Fibroblast of skin of left biceps (primary cell): ENCODE measurements around the gene CHST3.
"Not testable (repeated sequence)": the region's sequence is repeated elsewhere in the genome, so short reads cannot be mapped to it uniquely, and the experiment has no call there.

Source experiments
- DNase-seq, 2 experiments: peaks; one replicate each; pipeline ENCODE4 v3.0.0-alpha.2; 2013; ENCODE audit warnings: low read depth in 2 of 2

The CHST3 gene, protein sequence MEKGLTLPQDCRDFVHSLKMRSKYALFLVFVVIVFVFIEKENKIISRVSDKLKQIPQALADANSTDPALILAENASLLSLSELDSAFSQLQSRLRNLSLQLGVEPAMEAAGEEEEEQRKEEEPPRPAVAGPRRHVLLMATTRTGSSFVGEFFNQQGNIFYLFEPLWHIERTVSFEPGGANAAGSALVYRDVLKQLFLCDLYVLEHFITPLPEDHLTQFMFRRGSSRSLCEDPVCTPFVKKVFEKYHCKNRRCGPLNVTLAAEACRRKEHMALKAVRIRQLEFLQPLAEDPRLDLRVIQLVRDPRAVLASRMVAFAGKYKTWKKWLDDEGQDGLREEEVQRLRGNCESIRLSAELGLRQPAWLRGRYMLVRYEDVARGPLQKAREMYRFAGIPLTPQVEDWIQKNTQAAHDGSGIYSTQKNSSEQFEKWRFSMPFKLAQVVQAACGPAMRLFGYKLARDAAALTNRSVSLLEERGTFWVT

DNA sequence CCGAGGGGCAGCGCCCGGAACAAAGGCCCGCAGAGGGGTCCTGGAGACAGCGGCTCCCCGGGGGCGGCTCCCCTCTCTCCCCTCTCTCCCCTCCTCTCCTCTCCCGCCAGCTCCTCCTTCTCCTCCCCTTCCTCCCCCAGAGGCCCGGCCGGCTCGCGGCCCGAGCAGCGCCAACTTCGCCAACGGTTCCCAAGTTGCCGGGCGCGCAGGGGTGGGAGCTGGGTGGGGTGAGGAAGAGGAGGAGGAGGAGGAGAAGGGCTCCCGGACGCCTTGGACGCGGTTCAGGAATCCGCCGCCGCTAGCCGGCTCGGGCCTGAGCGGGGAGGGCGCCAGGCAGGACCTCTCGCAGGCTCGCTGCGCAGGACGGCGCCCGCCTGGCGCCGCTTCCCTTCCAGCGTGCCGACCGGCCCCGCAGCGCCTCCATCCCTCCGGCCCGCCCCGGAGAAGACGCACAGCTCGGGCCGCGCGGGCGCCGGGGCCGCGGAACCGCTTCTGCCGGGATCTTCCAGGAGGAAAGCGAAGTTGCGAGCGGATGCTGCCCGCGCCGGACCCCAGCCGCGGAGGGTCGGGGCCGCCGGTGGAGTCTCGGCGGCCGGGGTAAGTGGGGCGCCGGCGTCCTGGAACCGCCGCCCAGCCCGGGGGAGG lies at the start of gene CHST3:
Gene CHST3, plus strand, starts transcription at position 298 of the 645 bp plus-strand sequence. CDS start 41,448 bp downstream, outside the sequence.
- peak in 1 of 2 experiments; percentile 24 for DNase-seq

DNA sequence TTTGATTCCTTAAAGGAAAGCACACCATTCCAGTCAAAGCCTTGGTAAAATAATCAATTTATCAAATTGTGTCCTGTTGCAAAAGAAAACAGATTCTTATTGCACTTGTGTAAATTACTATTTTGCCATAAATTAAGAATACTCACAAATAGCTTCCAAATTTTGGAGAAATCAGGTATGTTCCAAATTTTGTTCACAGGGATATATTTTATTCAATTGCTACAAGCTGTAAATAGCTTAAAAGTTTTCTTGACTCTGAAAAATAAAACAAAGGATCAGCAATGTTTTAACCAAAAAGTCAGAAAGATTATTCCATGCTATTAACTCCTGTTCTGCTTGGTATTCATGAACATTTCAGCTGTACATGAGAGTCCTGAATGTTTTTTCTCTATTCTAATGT lies 47.4 kb upstream of the CHST3 start:
- DNase-seq = no peak

DNA sequence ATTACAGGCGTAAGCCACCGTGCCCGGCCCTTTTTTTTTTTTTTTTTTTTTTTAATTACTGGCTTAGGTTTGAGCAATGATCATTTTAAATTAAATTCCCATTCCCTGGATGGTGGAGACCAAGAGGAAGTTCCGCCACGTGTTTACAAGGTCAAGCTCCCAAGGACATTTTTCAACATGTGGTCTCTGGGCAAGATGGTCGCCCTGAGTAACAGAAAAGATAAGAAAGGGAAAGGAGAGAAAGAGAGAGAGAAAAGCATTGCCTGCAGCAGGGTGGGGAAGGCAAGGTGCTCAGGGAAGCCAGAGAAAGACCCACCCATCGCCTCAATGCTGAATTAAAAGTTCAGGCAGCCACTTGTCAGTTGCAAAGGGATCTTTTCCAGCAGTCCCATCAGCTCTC lies 45.2 kb upstream of the CHST3 start:
- DNase-seq = no peak

DNA sequence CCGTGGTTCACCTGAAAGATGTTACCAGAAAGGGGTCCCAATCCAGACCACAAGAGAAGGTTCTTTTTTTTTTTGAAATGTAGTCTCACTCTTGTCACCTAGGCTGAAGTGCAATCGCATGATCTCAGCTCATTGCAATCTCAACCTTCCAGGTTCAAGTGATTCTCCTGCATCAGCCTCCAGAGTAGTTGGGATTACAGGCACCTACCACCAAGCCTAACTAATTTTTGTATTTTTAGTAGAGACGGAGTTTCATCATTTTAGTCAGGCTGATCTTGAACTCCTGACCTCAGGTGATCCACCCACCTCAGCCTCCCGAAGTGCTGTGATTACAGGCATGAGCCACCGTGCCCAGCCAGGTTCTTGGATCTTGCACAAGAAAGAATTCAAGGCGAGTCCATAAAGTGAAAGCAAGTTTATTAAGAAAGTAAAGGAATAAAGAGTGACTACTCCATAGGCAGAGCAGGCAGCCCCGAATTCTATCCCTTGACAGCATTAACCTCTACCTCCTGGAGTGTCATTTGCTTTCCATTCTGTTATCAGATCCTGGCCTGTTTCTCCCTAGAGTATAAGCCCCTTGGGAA lies 44.1 kb upstream of the CHST3 start:
- DNase-seq = not testable (repeated sequence)

DNA sequence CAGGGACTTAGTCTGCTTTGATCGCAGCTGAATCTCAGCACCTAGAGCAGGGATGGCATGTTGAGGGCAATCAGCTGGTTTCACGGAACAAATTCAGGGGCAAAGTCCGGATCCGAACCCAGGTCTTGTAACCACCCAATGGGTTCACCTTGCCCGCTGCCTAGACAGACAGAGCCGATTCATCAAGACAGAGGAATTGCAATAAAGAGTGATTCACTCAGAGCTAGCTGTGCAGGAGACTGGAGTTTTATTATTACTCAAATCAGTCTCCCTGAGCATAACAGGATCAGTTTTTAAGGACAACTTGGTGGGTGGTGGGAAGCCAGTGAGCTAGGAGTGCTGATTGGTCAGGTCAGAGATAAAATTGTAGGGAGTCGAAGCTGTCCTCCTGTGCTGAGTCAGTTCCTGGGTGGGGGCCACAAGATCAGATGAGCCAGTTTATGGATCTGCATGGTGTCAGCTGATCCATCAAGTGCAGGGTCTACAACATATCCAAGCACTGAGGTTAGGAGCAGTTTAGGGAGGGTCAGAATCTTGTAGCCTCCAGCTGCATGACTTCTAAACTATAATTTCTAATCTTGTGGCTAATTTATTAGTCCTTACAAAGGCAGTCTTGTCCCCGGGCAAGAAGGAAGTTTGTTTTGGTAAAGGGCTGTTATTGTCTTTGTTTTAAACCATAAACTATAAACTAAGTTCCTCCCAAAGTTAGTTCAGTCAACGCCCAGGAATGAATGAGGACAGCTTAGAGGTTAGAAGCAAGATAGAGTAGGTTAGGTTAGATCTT lies 43.5 kb upstream of the CHST3 start:
- no peak for DNase-seq

DNA sequence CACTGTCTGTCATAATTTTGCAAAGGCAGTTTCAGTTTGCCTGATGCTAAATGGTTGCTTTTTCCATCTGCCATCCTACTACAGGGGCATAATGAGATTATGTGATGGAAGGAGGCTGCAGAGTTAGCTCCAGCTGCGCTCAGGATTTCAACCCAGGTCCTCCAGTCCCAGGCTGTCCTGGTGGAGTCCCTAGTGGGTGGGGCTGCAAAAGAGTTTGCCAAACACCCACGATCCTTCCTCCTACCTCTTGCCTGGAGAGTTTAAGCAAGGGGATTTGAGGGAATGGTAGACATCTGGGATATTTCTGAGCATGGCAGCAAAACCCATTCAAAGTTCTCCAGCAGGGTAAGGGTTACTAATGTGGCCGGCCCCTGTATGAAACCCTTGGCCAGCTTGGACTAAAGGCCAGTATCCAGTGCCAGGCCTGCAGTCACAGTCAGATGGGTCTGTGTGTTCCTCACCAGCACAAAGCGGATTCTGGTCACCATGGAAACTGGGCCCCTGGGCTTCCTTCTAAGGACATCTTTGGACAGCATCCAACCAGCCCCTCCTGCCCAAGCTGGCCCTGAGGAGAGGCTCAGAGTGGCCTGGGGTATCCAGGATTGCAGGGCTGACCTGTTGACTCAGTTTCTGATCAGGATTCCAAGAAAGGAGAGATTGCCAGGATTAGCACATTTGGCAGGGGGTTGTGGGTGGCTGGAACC lies 42.7 kb upstream of the CHST3 start:
- no peak for DNase-seq

DNA sequence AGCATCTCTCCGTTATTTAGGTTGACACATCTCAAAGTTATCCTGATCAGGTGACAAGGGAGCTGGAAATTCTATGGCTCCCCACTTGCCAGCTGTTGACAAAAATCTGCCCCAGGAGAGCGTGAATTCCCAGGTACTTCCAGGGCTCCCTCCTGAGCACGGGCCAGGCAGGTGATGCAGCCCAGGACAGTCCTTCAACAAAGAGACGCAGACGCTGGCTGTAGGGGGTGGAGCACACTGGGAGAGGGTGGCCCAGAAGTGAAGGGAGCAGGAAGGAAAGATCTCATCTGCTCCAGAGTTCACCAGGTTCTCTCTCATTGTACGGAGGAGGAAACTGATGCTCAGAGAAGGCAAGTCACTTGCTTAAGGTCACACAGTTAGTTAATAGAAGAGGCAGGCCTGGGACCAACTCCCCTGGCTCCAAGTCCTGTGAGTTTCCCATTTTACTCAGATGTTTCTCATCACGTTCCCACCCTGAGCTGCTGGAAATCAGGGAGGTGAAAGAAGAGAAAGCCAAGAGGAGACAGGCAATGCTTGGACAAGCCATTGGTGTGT lies 41.0 kb upstream of the CHST3 start:
- DNase-seq = no peak

DNA sequence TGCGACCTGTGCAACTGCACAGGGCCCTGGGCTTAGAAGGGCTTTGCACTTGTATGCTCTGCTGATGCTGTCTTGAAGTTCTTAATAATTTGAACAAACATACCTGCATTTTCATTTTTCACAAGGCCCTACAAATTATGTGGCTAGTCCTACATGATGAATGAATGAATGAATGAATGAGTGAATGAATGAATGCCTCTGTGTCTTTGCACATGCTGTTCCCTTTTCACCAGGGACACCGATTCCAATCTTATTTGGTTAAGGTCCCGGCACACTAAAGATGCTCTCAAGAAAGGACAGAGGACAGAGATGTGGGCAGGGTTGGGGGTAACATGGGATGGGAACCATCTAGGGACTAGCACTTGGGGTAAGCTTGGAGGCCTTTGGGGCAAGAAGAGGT lies 39.4 kb upstream of the CHST3 start:
- DNase-seq = no peak

DNA sequence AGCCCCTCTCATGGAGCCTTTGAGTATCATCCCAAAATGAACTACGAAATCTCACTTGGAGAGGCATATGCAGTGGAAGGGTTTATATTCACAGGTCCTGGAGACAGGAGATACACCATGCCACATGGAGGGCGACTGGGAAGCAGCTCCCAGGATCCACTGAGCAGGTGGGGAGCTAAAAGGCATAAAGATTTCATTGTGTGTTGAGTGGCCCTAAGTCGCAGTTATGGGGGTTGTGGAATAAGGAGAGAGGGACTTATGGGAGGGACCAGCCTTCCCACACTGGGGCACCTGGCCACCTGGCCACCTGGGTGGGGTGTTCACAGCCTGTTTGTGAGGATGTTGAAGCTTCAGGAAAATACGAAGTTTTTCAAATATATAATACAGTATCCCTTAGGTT lies 37.0 kb upstream of the CHST3 start:
- DNase-seq = no peak

DNA sequence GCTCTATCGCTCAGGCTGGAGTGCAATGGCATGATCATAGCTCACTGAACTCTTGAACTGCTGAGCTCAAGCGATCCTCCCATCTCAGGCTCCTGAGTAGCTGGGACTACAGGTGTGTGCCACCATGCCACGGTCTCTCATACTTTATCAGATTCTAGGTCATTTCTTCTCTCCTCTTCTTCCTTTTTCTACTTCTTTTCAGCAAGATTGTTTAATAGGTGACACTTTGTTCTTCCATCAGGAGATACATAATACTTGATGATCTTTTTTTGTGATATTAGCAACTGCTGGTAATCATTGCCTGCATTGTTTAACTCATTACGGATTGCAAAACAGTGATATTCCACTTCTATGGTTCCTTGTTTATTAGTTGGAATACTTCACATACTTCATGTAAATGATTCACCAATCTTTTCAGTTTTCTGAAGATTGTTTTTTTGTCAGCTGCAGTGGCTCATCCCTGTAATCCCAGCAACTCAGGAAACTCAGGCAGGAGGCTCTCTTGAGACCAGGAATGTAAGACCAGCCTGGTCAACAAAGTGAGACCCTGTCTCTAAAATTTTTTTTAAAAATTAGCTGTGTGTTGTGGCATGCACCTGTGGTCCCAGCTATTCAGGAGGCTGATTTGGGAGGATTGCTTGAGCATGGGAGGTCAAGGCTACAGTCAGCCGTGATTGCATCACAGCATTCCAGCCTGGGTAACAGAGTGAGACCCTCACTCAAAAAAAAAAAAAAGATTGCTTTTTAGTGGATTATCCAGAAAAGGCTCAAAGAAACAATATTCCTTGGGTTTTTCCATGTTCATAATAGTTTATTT lies 36.2 kb upstream of the CHST3 start:
- peak; percentile 12 to 19 for DNase-seq

DNA sequence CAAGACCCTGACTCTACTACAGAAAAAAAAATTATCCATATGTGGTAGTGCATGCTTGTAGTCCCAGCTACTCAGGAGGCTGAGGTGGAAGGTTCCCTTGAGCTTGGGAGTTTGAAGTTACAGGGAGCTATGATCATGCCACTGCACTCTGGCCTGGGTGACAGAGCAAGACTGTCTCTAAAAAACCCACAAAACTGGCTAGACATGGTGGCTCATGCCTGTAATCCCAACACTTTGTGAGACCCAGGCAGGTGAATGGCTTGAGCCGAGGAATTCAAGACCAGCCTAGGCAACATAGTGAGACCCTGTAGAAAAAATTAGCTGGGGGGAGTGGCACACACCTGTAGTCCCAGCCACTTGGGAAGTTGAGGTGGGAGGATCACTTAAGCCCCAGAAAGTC lies 32.9 kb upstream of the CHST3 start:
- DNase-seq = no peak

DNA sequence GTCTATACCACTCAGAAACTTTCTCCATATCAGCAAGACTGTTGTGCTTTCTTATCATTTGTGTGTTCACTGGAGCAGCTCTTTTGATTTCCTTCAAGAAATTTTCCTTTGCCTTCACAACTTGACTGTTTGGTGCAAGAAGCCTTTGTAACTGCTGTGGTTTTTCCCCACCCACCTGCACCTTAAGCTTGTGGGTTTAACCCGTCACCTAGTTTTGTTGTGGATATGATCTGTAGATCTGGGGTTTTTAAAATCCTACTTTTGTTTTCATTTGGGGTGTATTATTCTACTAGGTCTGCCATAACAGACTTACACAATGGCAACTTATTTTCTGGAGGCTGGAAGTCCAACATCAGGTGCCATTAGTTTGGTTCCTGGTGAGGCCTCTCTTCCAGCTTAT lies 30.5 kb upstream of the CHST3 start:
- no peak for DNase-seq

DNA sequence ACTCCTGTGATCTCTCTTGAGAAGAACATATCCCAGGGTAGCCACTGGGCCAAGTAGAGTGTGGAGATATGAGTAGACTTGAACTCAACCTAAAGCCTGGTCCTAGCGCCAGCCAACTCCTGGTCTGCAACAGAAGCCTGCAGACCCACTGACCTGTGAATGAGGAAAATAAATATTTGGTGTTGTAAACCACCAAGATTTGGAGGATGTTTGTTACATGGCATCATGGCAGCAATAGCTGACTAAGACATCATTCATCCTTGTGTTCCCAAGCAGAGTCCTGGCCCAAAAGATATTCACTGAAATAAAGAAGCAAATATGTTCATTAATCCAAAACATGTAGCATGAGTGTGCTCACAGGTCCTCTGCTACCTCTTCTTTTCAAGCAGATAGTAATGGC lies 26.0 kb upstream of the CHST3 start:
- DNase-seq = no peak

DNA sequence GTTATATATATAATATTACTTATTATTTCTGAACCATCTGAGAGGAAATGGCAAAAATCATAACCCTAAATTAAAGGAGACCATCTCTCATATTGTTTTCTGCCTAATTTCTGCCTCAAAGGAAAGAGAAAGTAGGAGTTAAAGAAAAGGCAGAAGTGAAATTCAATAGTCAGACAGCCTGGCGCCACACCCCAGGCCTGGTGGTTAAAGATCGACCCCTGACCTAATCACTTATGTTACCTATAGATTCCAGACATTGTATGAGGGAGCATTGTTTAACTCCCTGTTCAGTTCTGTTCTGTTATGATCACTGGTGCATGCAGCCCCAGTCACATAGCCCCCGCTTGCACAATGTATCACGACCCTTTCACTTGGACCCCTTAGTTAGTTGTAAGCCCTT lies 24.9 kb upstream of the CHST3 start:
- no peak for DNase-seq

DNA sequence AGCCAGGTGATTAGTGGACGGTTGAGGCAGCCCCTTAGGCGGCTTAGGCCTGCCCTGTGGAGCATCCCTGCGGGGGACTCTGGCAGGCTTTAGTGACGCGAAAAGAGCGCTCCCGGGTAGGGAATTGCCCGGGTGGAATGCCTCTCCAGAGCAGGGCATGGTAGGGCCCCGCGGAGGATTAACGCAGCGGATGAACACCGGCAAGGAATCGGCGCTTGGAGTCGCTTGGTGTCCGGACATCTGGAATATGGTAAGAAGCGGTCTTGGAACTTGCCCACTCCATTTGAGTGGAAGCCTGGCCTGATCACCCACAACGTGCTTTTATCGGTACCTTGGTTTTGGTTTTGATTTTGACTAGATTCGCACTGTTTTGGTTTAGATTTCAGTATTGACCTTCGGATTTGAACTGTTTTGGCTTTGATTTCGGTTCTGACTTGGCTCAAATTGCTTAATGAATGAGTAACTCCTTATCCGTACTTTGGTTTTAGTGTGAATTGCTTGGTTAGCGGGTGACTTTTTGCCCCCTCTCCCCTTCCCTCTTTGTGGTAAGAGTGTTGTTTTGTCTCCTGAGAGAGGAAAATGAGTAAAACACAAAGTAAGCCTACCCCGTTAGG lies 24.2 kb upstream of the CHST3 start:
- DNase-seq = no peak

DNA sequence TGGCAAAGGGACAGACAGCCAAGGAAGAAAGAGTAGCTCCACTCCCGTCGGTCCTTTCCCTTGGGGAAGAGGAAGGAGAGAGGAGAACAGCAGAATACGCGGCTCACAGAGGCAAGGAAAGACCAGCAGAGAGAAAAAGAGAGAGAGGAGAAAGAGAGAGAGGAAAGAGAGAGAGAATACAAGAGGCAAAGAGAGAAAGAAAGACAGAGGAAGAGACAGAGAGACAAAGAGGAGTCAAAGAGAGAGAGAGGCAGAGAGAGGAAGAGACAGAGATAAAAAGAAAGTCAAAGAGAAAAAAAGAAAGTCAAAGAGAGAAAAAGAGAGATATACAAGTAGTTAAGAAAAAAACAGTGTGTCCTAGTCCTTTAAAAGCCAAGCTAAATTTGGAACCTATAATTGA lies 23.4 kb upstream of the CHST3 start:
- DNase-seq = no peak

DNA sequence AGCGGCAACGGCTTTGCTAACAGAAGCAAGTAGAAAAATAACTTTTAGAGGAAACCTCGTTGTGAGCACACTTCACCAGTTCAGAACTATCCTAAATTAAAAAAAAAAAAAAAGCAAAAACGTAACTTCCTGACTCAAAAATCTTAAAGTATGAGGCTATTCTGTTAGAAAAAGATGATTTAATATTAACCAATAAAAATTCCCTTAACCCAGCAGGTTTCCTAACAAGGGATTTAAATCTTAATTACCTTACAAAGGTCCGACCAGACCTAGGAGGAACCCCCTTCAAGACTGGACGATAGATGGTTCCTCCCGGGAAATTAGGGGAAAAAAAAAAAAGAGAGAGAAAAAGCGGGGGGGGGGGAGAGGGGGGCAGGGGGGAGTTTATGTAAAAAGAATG lies 22.9 kb upstream of the CHST3 start:
- no peak for DNase-seq

DNA sequence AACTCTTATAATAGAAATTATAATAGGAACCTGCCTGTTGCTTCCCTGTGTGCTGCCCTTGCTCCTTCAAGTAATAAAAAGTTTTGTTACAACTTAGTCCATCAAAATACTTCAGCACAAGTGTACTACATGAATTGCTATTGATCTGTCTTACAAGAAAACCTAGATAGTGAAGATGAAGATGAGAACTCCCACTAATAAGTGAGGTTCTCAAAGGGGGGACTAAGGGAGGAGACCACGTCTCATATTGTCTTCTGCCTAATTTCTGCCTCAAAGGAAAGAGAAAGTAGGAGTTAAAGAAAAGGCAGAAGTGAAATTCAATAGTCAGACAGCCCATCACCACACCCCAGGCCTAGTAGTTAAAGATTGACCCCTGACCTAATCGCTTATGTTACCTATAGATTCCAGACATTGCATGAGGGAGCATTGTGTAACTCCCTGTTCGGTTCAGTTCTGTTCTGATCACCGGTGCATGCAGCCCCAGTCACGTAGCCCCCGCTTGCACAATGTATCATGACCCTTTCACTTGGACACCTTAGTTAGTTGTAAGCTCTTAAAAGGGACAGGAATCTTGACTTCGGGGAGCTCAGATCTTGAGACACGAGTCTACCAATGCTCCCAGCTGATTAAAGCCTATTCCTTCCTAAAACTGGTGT lies 18.2 kb upstream of the CHST3 start:
- no peak for DNase-seq

DNA sequence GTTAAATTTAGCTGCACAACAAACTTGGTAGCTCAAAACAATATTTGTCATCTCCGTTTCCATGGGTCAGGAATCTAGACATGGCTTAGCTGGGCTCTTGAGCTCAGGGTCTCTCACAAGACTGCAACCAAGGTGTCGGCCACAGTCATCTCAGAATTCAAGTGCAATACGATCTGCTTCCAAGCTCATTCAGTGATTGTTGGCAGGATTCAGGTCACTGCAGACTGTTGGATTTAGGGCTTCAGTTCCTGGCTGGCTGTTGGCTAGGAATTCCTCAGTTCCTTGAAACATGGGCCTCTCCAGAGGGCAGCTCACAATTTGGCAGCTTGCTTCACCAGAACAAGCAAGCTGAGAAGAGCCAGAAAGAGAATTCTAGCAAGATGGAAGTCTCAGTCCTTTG lies 17.5 kb upstream of the CHST3 start:
- DNase-seq = no peak
